Activated CD4-positive, alpha-beta T cell treated with anti-CD3 and anti-CD28 coated beads for 48 hours (primary cell): ENCODE measurements around the gene UCKL1.
"Not testable (repeated sequence)": the region's sequence is repeated elsewhere in the genome, so short reads cannot be mapped to it uniquely, and the experiment has no call there.

Experiments
- DNase-seq: peaks from one replicate; pipeline ENCODE4 v3.0.0-alpha.2; 2020

UCKL1 gene

GRCh38 chr20:63942969-63943807 lies 13.0 kb downstream of the UCKL1 start:
- no peak for DNase-seq

DNA sequence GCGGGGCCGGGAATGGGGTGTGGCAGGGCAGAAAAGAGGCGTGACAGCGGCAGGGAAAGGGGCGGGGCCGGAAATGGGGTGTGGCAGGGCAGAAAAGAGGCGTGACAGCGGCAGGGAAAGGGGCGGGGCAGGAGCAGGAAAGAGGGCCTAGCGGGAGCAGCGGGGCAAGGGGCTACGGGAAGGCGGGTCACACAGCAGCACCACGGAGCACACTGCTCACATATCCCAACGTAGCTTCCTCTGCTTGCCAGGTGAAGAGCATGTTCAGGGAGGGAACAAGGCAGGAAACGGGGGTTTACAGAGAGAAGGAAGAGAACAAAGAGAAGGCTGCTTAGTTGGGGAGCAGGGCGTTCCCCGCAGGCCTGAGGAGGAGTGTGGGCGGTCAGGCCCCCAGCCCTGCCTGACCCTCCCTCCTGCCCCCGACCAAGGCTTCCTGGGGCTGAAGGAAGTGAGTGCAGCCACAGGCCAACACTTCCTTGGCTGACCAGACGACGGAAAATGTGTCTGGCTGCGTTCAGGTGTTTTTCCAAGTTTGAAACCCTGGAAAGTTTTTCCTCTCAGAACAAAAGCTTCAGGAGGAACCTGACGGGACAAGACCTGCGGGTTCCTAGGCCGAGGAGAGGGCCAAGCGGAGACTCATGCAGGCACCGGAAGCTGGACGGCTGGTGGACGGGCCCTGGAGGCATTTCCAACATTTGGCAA lies 13.8 kb downstream of the UCKL1 start:
- DNase-seq: peak; percentile 78

- peak; percentile 82 for DNase-seq
Measured at GRCh38 chr20:63941282-63942081, 14.7 kb downstream of the UCKL1 start.

DNA sequence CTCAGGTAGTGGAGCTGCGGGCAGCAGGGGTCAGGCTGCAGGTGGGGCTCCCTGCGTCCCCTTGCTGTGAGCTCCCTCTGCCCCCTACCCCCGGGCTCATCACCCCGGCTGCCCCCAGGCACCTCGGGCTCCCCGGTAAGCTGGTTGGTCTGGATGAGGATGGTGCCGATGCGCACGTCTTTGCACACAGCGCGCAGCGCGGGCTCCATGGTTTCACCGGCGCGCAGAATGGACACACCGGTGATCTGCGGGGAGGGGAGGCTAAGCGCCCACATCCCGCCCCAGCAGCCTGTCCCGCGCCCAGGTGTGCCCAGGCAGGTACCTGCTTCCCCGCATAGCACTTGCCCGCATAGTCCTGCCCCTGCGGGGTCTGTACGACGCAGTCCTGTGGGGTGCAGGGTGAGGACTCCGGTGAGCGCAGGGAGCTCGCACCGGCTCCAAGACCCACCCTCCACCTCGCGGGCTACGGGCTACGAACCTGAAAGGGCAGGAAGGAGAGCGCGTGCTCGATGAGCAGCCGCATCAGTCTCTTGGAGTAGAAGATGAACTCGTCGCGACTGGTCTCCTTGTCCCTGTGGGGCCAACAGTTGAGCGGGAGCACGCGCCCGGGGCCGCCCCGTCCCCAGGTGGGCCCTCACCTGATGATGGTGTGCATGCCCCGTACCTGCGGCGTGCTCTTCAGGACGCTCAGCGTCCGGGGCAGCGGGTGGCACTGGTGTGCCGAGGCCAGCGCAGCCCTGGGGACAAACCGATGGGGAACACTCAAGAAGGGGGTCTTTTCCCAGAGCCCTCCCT lies 15.5 kb downstream of the UCKL1 start:
- DNase-seq: no peak

GRCh38 chr20:63940071-63940471 lies 16.1 kb downstream of the UCKL1 start:
- no peak for DNase-seq

- no peak for DNase-seq
Measured at GRCh38 chr20:63939061-63939935, 16.9 kb downstream of the UCKL1 start.

DNA sequence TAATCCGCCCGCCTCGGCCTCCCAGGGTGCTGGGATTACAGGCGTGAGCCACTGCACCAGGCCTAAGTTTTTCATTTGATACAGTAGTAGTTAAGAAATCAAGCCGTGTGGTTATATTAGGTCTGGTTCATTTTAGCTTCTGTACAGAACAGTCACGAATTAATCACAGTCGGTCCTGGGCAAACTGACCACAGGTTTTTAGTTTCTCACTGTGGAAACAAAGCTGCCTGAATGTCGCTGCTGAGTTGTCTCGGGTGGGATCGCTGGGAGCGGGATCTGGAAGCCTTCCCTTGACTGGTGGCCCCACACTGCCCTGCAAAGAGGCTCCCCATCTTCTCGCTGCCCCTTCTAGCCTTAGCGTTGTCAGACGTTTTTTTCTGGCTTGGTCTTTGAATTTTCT lies 18.6 kb downstream of the UCKL1 start:
- no peak for DNase-seq

DNA sequence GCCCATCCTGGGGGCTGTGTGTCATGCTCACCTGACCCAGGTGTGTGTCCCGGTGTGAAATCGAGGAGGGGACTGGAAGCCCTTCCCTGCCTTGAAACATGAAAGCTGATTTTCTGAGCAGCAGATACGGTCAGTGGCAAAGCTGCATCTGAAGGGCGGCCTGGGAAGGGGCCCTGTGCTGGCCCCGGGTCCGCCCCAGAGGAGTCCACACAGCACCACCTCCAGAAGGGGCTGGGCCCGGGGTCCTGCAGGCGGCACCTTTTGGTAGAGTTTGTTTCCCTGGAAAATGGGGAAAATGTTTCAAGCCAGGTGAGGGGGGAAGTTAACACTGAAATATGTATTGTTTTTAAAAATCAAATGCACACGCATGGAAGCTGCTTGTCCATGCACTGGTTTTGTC lies 20.8 kb downstream of the UCKL1 start:
- no peak for DNase-seq

DNA sequence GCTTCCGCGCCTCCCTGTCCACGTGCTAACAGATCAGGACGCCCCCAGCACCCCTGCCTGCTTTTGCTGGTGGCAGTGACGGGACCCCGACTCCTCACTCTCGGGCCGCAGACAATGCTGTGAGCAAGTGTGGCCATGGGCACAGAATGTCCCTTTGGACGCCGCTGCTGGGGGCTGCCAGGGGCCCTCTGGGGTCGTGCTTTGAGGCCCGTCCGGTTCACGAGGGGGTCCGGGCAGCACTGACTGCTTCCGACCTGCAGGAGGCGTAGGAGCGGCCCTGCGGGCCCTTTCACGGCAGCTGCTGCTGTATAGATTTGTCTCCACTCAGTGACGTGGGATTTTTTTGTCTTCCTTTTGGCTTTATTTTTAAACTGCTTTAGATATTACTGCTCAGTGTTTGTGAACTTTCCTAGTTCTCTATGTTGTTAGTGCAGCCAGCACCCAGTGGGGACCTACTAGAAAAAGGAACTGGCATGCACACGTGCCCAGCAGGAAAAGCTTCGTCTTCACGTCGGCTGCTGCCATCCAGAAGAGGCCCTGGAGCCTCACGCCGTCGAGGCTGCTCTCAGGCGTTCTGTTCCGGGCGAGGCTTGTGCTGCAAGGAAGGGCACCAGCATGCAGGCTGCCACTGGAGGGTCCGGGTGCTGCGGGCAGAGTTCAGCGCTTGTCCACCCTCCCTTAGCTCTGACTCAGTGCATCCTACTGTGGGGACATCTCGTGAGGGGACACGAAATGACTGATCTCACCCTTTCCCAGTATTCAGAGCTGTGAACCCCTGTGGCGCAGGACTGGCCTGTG lies 21.7 kb downstream of the UCKL1 start:
- no peak for DNase-seq

DNA sequence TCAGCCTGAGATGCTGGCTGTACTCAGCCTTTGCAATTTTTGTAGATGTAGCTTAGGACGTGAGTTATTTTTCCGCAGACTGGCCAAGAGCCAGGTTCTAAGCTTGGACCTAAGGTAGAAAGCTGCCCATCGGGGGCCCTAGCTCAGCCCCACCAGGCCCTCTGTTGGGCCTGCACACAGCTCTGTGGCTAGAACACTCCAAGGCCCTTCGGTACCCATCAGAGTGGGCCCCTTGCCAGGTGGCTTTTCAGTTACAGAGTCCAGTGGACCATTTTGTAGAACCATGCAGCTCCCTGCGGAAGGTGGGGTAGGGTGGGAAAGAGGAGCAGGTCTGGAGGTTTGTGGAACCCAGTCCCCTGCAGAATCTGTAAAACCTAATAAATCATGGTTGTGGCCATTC lies 22.6 kb downstream of the UCKL1 start:
- DNase-seq: no peak

DNA sequence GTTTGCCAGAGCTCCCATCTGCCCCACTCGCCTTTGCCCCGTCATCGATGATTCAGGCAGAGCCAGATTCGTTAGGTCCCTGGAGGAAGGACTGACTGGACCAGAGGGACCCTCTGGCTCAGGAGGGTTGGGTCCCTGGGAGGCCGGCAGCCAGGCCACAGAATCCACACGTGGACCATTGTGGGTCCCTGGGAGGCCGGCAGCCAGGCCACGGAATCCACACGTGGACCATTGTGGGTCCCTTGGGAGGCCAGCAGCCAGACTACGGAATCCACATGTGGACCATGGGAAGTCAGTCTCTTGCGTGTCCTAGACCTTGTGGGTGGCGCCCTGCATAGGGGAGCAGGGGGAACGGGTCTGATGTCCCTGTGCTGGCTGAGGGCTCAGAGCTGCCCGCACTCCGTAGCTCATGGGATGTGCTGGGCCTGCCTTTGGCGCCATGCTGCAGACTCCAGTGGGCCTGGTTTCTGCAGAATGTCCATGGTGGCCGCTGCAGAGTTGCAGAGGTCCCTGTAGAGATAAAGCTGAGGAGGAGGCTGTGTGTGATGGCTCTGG lies 23.5 kb downstream of the UCKL1 start:
- DNase-seq: no peak

- DNase-seq: no peak
Measured at GRCh38 chr20:63931735-63932134, 24.5 kb downstream of the UCKL1 start.

GRCh38 chr20:63930971-63931553 lies 25.2 kb downstream of the UCKL1 start:
- no peak for DNase-seq

DNA sequence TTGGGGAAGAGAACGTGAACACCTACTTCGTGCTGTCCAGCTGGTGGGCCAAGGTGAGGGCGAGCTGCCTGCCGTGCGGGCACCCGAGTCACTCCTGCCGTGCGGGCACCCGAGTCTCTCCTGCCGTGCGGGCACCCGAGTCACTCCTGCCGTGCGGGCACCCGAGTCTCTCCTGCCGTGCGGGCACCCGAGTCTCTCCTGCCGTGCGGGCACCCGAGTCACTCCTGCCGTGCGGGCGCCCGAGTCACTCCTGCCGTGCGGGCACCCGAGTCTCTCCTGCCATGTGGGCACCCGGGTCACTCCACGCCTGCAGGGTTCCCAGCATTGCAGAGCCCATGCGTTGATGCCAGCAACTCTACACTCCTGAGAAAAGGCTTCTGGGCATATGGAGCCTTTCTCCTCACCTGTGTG lies 26.7 kb downstream of the UCKL1 start:
- DNase-seq: not testable (repeated sequence)

DNA sequence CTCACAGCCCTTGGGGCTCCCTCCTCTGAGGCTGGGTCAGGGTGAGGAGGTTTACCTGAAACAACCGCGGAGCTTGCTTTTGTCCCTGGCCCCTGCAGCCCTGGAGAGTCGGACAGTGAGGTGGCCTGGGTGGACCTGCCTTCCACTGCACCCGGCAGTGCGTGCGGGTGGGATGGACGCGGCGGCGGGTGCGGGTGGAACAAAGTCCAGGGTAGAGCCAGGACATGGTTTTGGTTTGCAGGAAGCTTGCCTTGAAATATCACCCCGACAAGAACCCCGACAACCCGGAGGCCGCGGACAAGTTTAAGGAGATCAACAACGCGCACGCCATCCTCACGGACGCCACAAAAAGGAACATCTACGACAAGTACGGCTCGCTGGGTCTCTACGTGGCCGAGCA lies 27.1 kb downstream of the UCKL1 start:
- DNase-seq: no peak

- no peak for DNase-seq
Measured at GRCh38 chr20:63926298-63926697, 29.9 kb downstream of the UCKL1 start.

DNA sequence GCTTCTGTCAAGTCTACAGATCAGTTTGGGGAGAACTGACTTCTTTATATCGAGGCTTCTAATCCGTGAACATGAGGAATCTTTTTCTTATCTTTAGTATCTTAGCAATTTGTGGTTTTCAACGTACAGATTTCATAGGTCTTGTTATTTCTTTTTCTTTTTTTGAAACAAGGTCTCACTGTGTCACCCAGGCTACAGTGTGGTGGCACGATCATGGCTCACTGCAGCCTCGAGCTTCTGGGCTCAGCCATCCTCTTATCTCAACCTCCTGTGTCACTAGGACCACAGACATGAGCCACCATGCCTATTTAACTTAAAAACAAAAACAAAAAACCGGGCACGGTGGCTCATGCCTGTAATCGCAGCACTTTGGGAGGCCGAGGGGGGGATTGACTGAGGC lies 32.0 kb downstream of the UCKL1 start:
- no peak for DNase-seq

DNA sequence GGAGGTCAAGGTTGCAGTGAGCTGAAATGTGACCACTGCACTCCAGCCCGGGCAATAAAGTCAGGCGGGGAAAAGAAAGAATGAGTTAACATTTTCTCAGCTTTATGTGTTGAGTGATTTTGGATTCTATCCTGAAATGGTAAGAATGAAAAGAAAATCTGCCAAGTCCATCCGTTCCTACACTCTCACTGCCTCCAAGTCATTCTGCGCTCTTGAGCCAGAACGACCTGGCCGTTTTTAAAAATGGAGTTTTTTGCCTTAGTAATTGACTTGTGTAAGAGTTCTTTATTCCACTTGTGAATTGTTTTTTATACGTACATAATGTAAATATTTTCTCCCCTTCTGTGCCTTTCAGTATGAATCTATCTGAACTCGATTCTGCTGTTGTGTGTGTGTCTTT lies 32.6 kb downstream of the UCKL1 start:
- no peak for DNase-seq

DNA sequence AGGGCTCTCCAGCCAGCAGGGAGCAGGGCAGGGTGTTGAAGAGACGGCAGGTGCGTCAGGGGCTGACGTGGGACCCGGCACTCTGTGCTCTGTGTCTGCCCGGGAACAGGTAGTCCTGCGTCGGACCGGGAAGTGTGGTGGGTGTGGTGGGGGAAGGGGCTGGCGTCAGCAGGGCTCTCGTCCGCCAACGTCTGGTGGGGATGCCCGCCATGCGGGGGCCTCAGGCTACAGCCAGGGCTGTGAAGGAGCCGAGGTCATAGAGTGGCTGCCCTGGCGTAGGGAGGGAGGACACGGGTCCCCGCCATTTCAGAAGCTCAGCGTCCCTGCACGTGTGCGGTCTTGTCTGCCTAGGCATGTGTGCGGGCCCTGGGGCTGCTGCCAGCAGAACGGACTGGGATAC lies 36.0 kb downstream of the UCKL1 start:
- no peak for DNase-seq

DNA sequence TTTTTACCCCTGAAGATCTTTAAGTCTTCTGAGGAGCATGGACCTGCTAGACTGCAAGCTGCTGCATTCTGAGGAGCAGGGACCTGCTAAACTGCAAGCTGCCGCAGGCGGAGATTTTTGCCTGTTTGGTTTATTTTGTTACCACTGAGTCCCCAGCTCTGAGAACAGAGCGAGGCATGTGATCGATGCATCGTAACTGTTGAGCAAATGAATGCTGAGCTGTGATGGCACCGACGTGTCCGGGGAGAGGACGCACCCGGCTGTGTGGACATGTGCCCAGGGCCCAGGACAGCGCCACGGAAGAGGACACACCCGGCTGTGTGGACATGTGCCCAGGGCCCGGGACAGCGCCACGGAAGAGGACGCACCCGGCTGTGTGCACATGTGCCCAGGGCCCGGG lies 37.1 kb downstream of the UCKL1 start:
- DNase-seq: no peak
